ENCODE data around the gene ALG12.
"Not testable (repeated sequence)": the region's sequence is repeated elsewhere in the genome, so short reads cannot be mapped to it uniquely, and the experiment has no call there.

ALG12 gene

GRCh38 chr22:49861642-49862495 lies 56.4 kb downstream of the ALG12 start:
- no peak for DNase-seq

GRCh38 chr22:49858827-49859226 lies 59.4 kb downstream of the ALG12 start:
- no peak for DNase-seq

- DNase-seq, result no peak
Measured at GRCh38 chr22:49856766-49857618, 61.2 kb downstream of the ALG12 start.

- no peak for DNase-seq
Measured at GRCh38 chr22:49856343-49856742, 61.9 kb downstream of the ALG12 start.

GRCh38 chr22:49855251-49855911 lies 62.9 kb downstream of the ALG12 start:
- DNase-seq, result no peak

- DNase-seq, result no peak
Measured at GRCh38 chr22:49853981-49854831, 64.0 kb downstream of the ALG12 start.

GRCh38 chr22:49852898-49853894 lies 65.0 kb downstream of the ALG12 start, which contains the start of gene ZBED4:
Gene ZBED4 (plus strand): TSS chr22:49853844. CDS start chr22:49883663, 29,819 bp downstream.
- peak; percentile 90 for DNase-seq

- not testable (repeated sequence) for DNase-seq
Measured at GRCh38 chr22:49852568-49852897, 65.7 kb downstream of the ALG12 start.

- no peak for DNase-seq
Measured at GRCh38 chr22:49850959-49851802, 67.1 kb downstream of the ALG12 start.

Measured in NCI-H1105 treated with DMSO at 0.1 percent for 48 hours (cell line).